ENCODE measurements around the gene BZW2. TPM values are rescaled to one million over a fixed set of nuclear protein-coding genes. Genes with fewer than 3 reads are reported as not detected.

Gene BZW2
- total RNA-seq, 1 donor from 2014 or later, result 126 TPM

DNA sequence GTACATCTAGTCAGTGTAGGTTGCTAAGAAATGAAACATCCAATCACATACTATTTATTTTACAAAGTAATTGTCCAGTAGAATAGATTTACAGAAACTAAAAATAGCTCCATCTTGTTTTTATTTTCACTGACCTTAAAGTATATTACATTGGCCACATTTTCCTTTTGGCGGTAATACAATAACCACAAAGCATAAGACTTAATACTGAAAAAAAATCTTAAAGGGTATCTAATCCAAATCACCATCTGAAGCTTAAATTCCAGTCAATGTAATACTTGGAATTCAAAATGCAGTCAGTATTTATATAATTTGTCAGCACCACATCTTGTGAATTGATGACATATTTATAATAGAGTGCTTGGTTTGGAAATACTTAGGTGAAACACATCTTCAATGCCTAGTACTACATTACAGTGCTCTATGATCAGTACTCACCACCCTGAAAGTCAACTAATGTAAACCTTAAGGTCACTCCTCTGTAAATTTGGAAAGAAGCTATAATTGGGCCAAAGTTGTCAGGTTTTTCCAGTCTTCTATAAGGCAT lies 9.4 kb upstream of the BZW2 start:
- no peak overlapping the region for H3K27ac Mint-ChIP-seq
- H4K20me1 ChIP-seq (ENCODE audit: low read depth), result peaks cover 4% of the 10 kb centered on the region
- H3K4me3 Mint-ChIP-seq, result no peak overlapping the region
- H3K27me3 ChIP-seq, result no peaks in the 10 kb centered on the region
- H3K4me3 ChIP-seq, result no peak overlapping the region
- H3K4me2 ChIP-seq, result no peak overlapping the region
- H3K9me3 Mint-ChIP-seq, result no peaks in the 10 kb centered on the region
- H3K36me3 Mint-ChIP-seq, result peaks cover 27% of the 10 kb centered on the region
- no peaks in the 10 kb centered on the region for H3K27me3 Mint-ChIP-seq (ENCODE audit: insufficient read depth, low read depth)
- H3K4me1 ChIP-seq, result peaks cover 31% of the 10 kb centered on the region
- H3K9ac ChIP-seq, result no peak overlapping the region
- peaks cover 5% of the 10 kb centered on the region for H3K36me3 ChIP-seq
- TF ChIP-seq EZH2 (IDR thresholded peaks at IDR 0.05), result no peak
- no peak for TF ChIP-seq EZH2phosphoT487 (IDR thresholded peaks at IDR 0.05)
- peaks cover 25% of the 10 kb centered on the region for H3K4me1 Mint-ChIP-seq
- no peak overlapping the region for H3K27ac ChIP-seq
- no peak for DNase-seq (ENCODE audit: low spot score)
- H3F3A ChIP-seq (ENCODE audit: low read depth), result no peaks in the 10 kb centered on the region
- H2AFZ ChIP-seq (replicated peaks), result no peak overlapping the region
- no peaks in the 10 kb centered on the region for H3K9me3 ChIP-seq (ENCODE audit: low read depth)
- H3K79me2 ChIP-seq (ENCODE audit: low read depth), result peaks cover 49% of the 10 kb centered on the region

GRCh38 chr7:16637379-16637778 lies 8.6 kb upstream of the BZW2 start:
- Mint-ChIP-seq H3K4me3 (no peak overlapping the region), H3K9me3 (no peaks in the 10 kb centered on the region), H3K36me3 (peaks cover 22% of the 10 kb centered on the region), H3K27ac (no peak overlapping the region), H3K27me3 (ENCODE audit: insufficient read depth, low read depth) (no peaks in the 10 kb centered on the region), H3K4me1 (peaks cover 30% of the 10 kb centered on the region)
- Histone ChIP-seq H3K79me2 (ENCODE audit: low read depth) (peaks cover 56% of the 10 kb centered on the region), H3K9ac (no peak overlapping the region), H3K27ac (no peak overlapping the region), H3K4me2 (peak overlapping the region; percentile 72), H2AFZ (replicated peaks) (no peak overlapping the region), H3F3A (ENCODE audit: low read depth) (no peaks in the 10 kb centered on the region), H3K4me3 (no peak overlapping the region), H3K4me1 (peaks cover 31% of the 10 kb centered on the region), H4K20me1 (ENCODE audit: low read depth) (peaks cover 4% of the 10 kb centered on the region), H3K9me3 (ENCODE audit: low read depth) (no peaks in the 10 kb centered on the region), H3K36me3 (peaks cover 5% of the 10 kb centered on the region), H3K27me3 (no peaks in the 10 kb centered on the region)
- no peak for TF ChIP-seq CTCF (IDR thresholded peaks at IDR 0.05)
- no peak for TF ChIP-seq EZH2 (IDR thresholded peaks at IDR 0.05)
- no peak for TF ChIP-seq EZH2phosphoT487 (IDR thresholded peaks at IDR 0.05)
- no peak for DNase-seq (ENCODE audit: low spot score)

- H3K79me2 ChIP-seq (ENCODE audit: low read depth), result peaks cover 68% of the 10 kb centered on the region
- peaks cover 35% of the 10 kb centered on the region for H3K4me1 ChIP-seq
- H3K9me3 ChIP-seq (ENCODE audit: low read depth), result no peaks in the 10 kb centered on the region
- peak overlapping the region; percentile 72 for H3K4me2 ChIP-seq
- Mint-ChIP-seq H3K4me3 (no peak overlapping the region), H3K27ac (peak overlapping the region; percentile 50), H3K36me3 (peaks cover 22% of the 10 kb centered on the region), H3K4me1 (peaks cover 38% of the 10 kb centered on the region), H3K9me3 (no peaks in the 10 kb centered on the region), H3K27me3 (ENCODE audit: insufficient read depth, low read depth) (no peaks in the 10 kb centered on the region)
- H3F3A ChIP-seq (ENCODE audit: low read depth), result no peaks in the 10 kb centered on the region
- H3K27me3 ChIP-seq, result no peaks in the 10 kb centered on the region
- no peak overlapping the region for H2AFZ ChIP-seq (replicated peaks)
- H4K20me1 ChIP-seq (ENCODE audit: low read depth), result peaks cover 4% of the 10 kb centered on the region
- peak overlapping the region; percentile 62 for H3K27ac ChIP-seq
- no peak overlapping the region for H3K9ac ChIP-seq
- peak overlapping the region; percentile 9 for H3K4me3 ChIP-seq
- H3K36me3 ChIP-seq, result peaks cover 5% of the 10 kb centered on the region
- no peak for TF ChIP-seq EZH2phosphoT487 (IDR thresholded peaks at IDR 0.05)
- no peak for TF ChIP-seq EZH2 (IDR thresholded peaks at IDR 0.05)
- no peak for TF ChIP-seq CTCF (IDR thresholded peaks at IDR 0.05)
- DNase-seq (ENCODE audit: low spot score), result peak; percentile 66
Observed at GRCh38 chr7:16638282-16639280, 7.4 kb upstream of the BZW2 start.
